ENCODE data around the gene MED15.

GRCh38 chr22:20569059-20570058 lies 61.9 kb downstream of the MED15 start:
- TF ChIP-seq, protein P1, sequence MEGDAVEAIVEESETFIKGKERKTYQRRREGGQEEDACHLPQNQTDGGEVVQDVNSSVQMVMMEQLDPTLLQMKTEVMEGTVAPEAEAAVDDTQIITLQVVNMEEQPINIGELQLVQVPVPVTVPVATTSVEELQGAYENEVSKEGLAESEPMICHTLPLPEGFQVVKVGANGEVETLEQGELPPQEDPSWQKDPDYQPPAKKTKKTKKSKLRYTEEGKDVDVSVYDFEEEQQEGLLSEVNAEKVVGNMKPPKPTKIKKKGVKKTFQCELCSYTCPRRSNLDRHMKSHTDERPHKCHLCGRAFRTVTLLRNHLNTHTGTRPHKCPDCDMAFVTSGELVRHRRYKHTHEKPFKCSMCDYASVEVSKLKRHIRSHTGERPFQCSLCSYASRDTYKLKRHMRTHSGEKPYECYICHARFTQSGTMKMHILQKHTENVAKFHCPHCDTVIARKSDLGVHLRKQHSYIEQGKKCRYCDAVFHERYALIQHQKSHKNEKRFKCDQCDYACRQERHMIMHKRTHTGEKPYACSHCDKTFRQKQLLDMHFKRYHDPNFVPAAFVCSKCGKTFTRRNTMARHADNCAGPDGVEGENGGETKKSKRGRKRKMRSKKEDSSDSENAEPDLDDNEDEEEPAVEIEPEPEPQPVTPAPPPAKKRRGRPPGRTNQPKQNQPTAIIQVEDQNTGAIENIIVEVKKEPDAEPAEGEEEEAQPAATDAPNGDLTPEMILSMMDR (IDR thresholded peaks at IDR 0.05; ENCODE audit: control extremely low read depth in 1 of 3, insufficient read depth in 1 of 3, low read depth in 1 of 3, low read length in 3 of 3) = no peak
- TF ChIP-seq TEAD4 (IDR thresholded peaks at IDR 0.05; ENCODE audit: low read depth, low read length) (no peak), RAD21 (IDR thresholded peaks at IDR 0.05 in 1 of 2, conservative IDR thresholded peaks at IDR 0.05 in 1 of 2; ENCODE audit: low read depth in 2 of 2, low read length in 2 of 2) (no peak), JUND (IDR thresholded peaks at IDR 0.05; ENCODE audit: low read length) (no peak), GABPA (IDR thresholded peaks at IDR 0.05; ENCODE audit: borderline replicate concordance, insufficient read depth, low read length) (no peak), EZH2 (IDR thresholded peaks at IDR 0.05; ENCODE audit: low read depth, low read length, severe bottlenecking) (no peak), EP300 (IDR thresholded peaks at IDR 0.05; ENCODE audit: borderline replicate concordance in 1 of 2, low read depth in 2 of 2, low read length in 2 of 2) (no peak), POLR2A (IDR thresholded peaks at IDR 0.05; ENCODE audit: control extremely low read depth in 1 of 2, low read depth in 2 of 2, low read length in 2 of 2) (no peak), MAFK (IDR thresholded peaks at IDR 0.05; ENCODE audit: low read depth, low read length) (no peak), ZNF274 (IDR thresholded peaks at IDR 0.05; ENCODE audit: borderline replicate concordance, extremely low read depth, low read length) (no peak), JUN (IDR thresholded peaks at IDR 0.05; ENCODE audit: low read depth, low read length) (no peak)
- TF ChIP-seq, protein P2, sequence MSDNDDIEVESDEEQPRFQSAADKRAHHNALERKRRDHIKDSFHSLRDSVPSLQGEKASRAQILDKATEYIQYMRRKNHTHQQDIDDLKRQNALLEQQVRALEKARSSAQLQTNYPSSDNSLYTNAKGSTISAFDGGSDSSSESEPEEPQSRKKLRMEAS (IDR thresholded peaks at IDR 0.05) = no peak

All from H1 (cell line).